ENCODE measurements around the gene IL17D. TPM values are rescaled to one million over a fixed set of nuclear protein-coding genes. Genes with fewer than 3 reads are reported as not detected.

The IL17D gene
- total RNA-seq, 1 experiment from 2014 or later: 1.2 TPM

GRCh38 chr13:20682061-20682460 is 21.4 kb upstream of the IL17D start:
- Histone ChIP-seq H3K23ac (ENCODE audit: insufficient read length, low read depth, low read length) (no peak overlapping the region), H4K5ac (ENCODE audit: insufficient read length, low read depth, low read length) (no peak overlapping the region), H2BK20ac (ENCODE audit: low read depth, low read length, poor library complexity, severe bottlenecking) (no peak overlapping the region), H3K27me3 (ENCODE audit: insufficient read depth, low read length) (no peaks in the 10 kb centered on the region), H3K79me1 (ENCODE audit: insufficient read depth, low read depth, low read length, poor library complexity, severe bottlenecking) (no peaks in the 10 kb centered on the region), H3K4ac (ENCODE audit: low read depth, low read length) (no peak overlapping the region), H4K20me1 (ENCODE audit: control insufficient read depth, insufficient read depth, insufficient read length) (no peaks in the 10 kb centered on the region), H3K79me2 (ENCODE audit: insufficient read depth, low read length) (no peaks in the 10 kb centered on the region), H2AFZ (ENCODE audit: low read length) (no peak overlapping the region), H3K4me2 (ENCODE audit: insufficient read depth, insufficient read length, low read length) (no peak overlapping the region), H3K27ac (ENCODE audit: insufficient read length, low read depth, low read length) (no peak overlapping the region), H3T11ph (ENCODE audit: low read length) (no peak overlapping the region), H3K56ac (ENCODE audit: insufficient read length, low read depth, low read length) (no peak overlapping the region), H2AK5ac (ENCODE audit: insufficient read length, low read length) (no peak overlapping the region), H3K23me2 (ENCODE audit: insufficient read length, low read depth, low read length, poor library complexity, severe bottlenecking) (no peaks in the 10 kb centered on the region), H3K14ac (ENCODE audit: insufficient read depth, low read length) (no peak overlapping the region), H3K18ac (ENCODE audit: insufficient read length, low read depth, low read length) (no peak overlapping the region), H2BK15ac (ENCODE audit: low read depth, low read length) (no peak overlapping the region), H3K4me1 (ENCODE audit: insufficient read depth, low read length) (no peaks in the 10 kb centered on the region), H3K9me3 (ENCODE audit: control insufficient read depth, low read depth, low read length) (no peaks in the 10 kb centered on the region), H2BK5ac (ENCODE audit: insufficient read length, low read length) (no peak overlapping the region), H4K8ac (replicated peaks; ENCODE audit: insufficient read length, low read depth, low read length) (no peak overlapping the region), H2BK12ac (ENCODE audit: insufficient read length, low read depth, low read length) (no peak overlapping the region), H4K91ac (ENCODE audit: insufficient read length, low read depth, low read length) (no peak overlapping the region), H3K9ac (ENCODE audit: extremely low read depth, insufficient read length, low read length) (no peak overlapping the region), H2BK120ac (ENCODE audit: low read depth, low read length, poor library complexity, severe bottlenecking) (no peak overlapping the region)
- H3K27me3 Mint-ChIP-seq (ENCODE audit: low read depth): no peaks in the 10 kb centered on the region
- no peak overlapping the region for H3K27ac Mint-ChIP-seq
- TF ChIP-seq, protein P1, sequence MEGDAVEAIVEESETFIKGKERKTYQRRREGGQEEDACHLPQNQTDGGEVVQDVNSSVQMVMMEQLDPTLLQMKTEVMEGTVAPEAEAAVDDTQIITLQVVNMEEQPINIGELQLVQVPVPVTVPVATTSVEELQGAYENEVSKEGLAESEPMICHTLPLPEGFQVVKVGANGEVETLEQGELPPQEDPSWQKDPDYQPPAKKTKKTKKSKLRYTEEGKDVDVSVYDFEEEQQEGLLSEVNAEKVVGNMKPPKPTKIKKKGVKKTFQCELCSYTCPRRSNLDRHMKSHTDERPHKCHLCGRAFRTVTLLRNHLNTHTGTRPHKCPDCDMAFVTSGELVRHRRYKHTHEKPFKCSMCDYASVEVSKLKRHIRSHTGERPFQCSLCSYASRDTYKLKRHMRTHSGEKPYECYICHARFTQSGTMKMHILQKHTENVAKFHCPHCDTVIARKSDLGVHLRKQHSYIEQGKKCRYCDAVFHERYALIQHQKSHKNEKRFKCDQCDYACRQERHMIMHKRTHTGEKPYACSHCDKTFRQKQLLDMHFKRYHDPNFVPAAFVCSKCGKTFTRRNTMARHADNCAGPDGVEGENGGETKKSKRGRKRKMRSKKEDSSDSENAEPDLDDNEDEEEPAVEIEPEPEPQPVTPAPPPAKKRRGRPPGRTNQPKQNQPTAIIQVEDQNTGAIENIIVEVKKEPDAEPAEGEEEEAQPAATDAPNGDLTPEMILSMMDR (conservative IDR thresholded peaks at IDR 0.05): no peak
- H3K4me3 Mint-ChIP-seq: no peak overlapping the region
- H3K4me1 Mint-ChIP-seq: peaks cover 53 to 59% of the 10 kb centered on the region in 2 experiments
- no CpG with 5 or more reads among the region's 1 CpG for WGBS (ENCODE audit: extremely low coverage, insufficient read length, low lambda C conversion rate)
- H3K9me3 Mint-ChIP-seq: no peaks in the 10 kb centered on the region
- no peak for DNase-seq
- H3K36me3 Mint-ChIP-seq (ENCODE audit: insufficient read depth in 1 of 3, low read depth in 3 of 3): no peaks in the 10 kb centered on the region

Data from H9 (cell line).